SK-N-SH (cell line): ENCODE measurements around the gene LGR5. TPM values are rescaled to one million over a fixed set of nuclear protein-coding genes. Genes with fewer than 3 reads are reported as not detected.
A peak's percentile ranks its signal among the peaks of the same experiment; 100 is the strongest.

Experiments
- CTCF ChIA-PET: fragments of 300-600, 350-600 bp; formaldehyde crosslinking; extraction: SDS; loops from one replicate; lab custom pipeline; 2021; lab: Yijun Ruan, JAX
- POLR2A ChIA-PET: fragments of 350-600 bp; sonication (Branson Sonifier 250); formaldehyde crosslinking; extraction: SDS; loops from one replicate; lab custom pipeline; 2020; ENCODE audit warnings: antibody characterized with exemption, inconsistent platforms; lab: Yijun Ruan, JAX
- DNase-seq: peaks from one replicate; pipeline ENCODE4 v3.0.0; 2012
- H2AFZ ChIP-seq: fragments of 200-600 bp; sonication (generic); 2 replicates; pipeline ENCODE4 v1.8.1; 2016; ENCODE audit warnings: antibody characterized with exemption, mild to moderate bottlenecking, low read depth
- H3F3A ChIP-seq: fragments of 200-600 bp; sonication (generic); replicated peaks from 2 replicates; pipeline ENCODE3; 2016; ENCODE audit warnings: antibody characterized with exemption, mild to moderate bottlenecking; ENCODE audit not compliant: insufficient read depth
- H3K27ac ChIP-seq, 2 experiments: fragments of 200-500 bp in 1 of 2; fragments of 200-600 bp in 1 of 2; sonication (Bioruptor generic) in 1 of 2; sonication (generic), shearing (Covaris generic) in 1 of 2; 2 replicates each; pipeline versions ENCODE4 v1.5.1 to v1.6.1; 2014 to 2016; ENCODE audit warnings: low read depth in 2 of 2, inconsistent platforms in 1 of 2, low read length in 1 of 2, mild to moderate bottlenecking in 1 of 2, mixed read lengths in 1 of 2
- H3K27me3 ChIP-seq: fragments of 200-600 bp; sonication (generic), shearing (Covaris generic); 2 replicates; pipeline ENCODE4 v1.6.1; 2016; ENCODE audit warnings: mixed run types; ENCODE audit not compliant: insufficient read depth
- H3K36me3 ChIP-seq, 2 experiments: fragments of 200-500 bp in 1 of 2; fragments of 200-600 bp in 1 of 2; sonication (Bioruptor generic) in 1 of 2; sonication (generic) in 1 of 2; replicated peaks in 1 of 2; 2 replicates each; pipeline versions ENCODE3 to v1.5.1; 2014 to 2016; ENCODE audit warnings: low read length in 1 of 2, mild to moderate bottlenecking in 1 of 2; ENCODE audit not compliant: insufficient read depth in 2 of 2, control insufficient read depth in 1 of 2
- H3K4me1 ChIP-seq, 2 experiments: fragments of 200-500 bp in 1 of 2; fragments of 200-600 bp in 1 of 2; sonication (Bioruptor generic) in 1 of 2; sonication (generic), shearing (Covaris generic) in 1 of 2; 2 replicates each; pipeline versions ENCODE4 v1.5.1 to v1.6.1; 2014 to 2016; ENCODE audit warnings: low read depth in 1 of 2, low read length in 1 of 2, mixed run types in 1 of 2; ENCODE audit not compliant: insufficient read depth in 2 of 2, control insufficient read depth in 1 of 2
- H3K4me2 ChIP-seq: fragments of 200-600 bp; sonication (generic), shearing (Covaris generic); 2 replicates; pipeline ENCODE4 v1.6.1; 2017; ENCODE audit warnings: mixed run types
- H3K4me3 ChIP-seq, 2 experiments: fragments of 200-500 bp in 1 of 2; fragments of 200-600 bp in 1 of 2; sonication (Bioruptor generic) in 1 of 2; sonication (generic), shearing (Covaris generic) in 1 of 2; 2 replicates each; pipeline versions ENCODE4 v1.5.1 to v1.8.1; 2014 to 2016; ENCODE audit warnings: low read depth in 2 of 2, inconsistent platforms in 1 of 2, low read length in 1 of 2, mild to moderate bottlenecking in 1 of 2, mixed read lengths in 1 of 2, moderate library complexity in 1 of 2
- H3K79me2 ChIP-seq: fragments of 200-600 bp; sonication (generic); 2 replicates; pipeline ENCODE4 v1.8.1; 2017; ENCODE audit warnings: mild to moderate bottlenecking; ENCODE audit not compliant: insufficient read depth
- H3K9ac ChIP-seq: fragments of 200-600 bp; sonication (generic); 2 replicates; pipeline ENCODE4 v1.6.1; 2017; ENCODE audit warnings: mixed run types
- H3K9me2 ChIP-seq: fragments of 200-600 bp; sonication (generic); 2 replicates; pipeline ENCODE4 v1.6.1; 2017; ENCODE audit warnings: mixed run types
- H3K9me3 ChIP-seq: fragments of 200-600 bp; sonication (generic); 2 replicates; pipeline ENCODE4 v1.6.1; 2017; ENCODE audit warnings: mixed run types, mild to moderate bottlenecking, moderate library complexity
- H4K20me1 ChIP-seq: fragments of 200-600 bp; sonication (generic); 2 replicates; pipeline ENCODE4 v1.6.1; 2017; ENCODE audit warnings: mild to moderate bottlenecking, mixed run types; ENCODE audit not compliant: insufficient read depth
- CTCF ChIP-seq: fragments of 200-600 bp; sonication (generic); IDR thresholded peaks from 2 replicates; pipeline ENCODE4 v1.6.1; 2017; ENCODE audit warnings: antibody characterized with exemption, mild to moderate bottlenecking, moderate library complexity
- EP300 ChIP-seq, 2 experiments: IDR thresholded peaks; 2 replicates each; pipeline versions ENCODE4 v1.4.0 to v1.6.1; 2012; ENCODE audit warnings: borderline replicate concordance in 1 of 2, low read depth in 1 of 2, low read length in 1 of 2
- EZH2phosphoT487 ChIP-seq: fragments of 200-600 bp; sonication (generic); IDR thresholded peaks from 2 replicates; pipeline ENCODE4 v1.6.1; 2017; ENCODE audit warnings: low read depth, mixed run types, mild to moderate bottlenecking, antibody characterized with exemption, moderate library complexity, borderline replicate concordance
- FOSL2 ChIP-seq: IDR thresholded peaks from 2 replicates; pipeline ENCODE4 v1.4.0; 2012; ENCODE audit warnings: low read depth, mild to moderate bottlenecking, moderate library complexity, borderline replicate concordance
- GATA2 ChIP-seq: sonication (generic); formaldehyde crosslinking; IDR thresholded peaks from 2 replicates; pipeline ENCODE4 v1.5.0; 2020; ENCODE audit warnings: mild to moderate bottlenecking, missing genetic modification reagents
- IRF3 ChIP-seq: fragments of 150-350 bp; IDR thresholded peaks from 2 replicates; pipeline ENCODE4 v1.6.1; 2016; ENCODE audit warnings: mild to moderate bottlenecking, low read depth, low read length
- JUND ChIP-seq: IDR thresholded peaks from 2 replicates; pipeline ENCODE4 v1.4.0; 2012
- MEF2A ChIP-seq: IDR thresholded peaks from 2 replicates; pipeline ENCODE4 v1.4.0; 2012; ENCODE audit warnings: low read depth, borderline replicate concordance
- NFIC ChIP-seq: IDR thresholded peaks from 2 replicates; pipeline ENCODE4 v1.4.0; 2012; ENCODE audit warnings: borderline replicate concordance
- PBX3 ChIP-seq: IDR thresholded peaks from 2 replicates; pipeline ENCODE4; 2012
- POLR2AphosphoS5 ChIP-seq: IDR thresholded peaks from 2 replicates; pipeline ENCODE4 v1.6.1; 2012; ENCODE audit warnings: low read depth, low read length
- RAD21 ChIP-seq: IDR thresholded peaks from 2 replicates; pipeline ENCODE4 v1.6.1; 2012; ENCODE audit warnings: mild to moderate bottlenecking, low read length
- RCOR1 ChIP-seq: fragments of 150-350 bp; IDR thresholded peaks from 2 replicates; pipeline ENCODE4 v1.6.1; 2017; ENCODE audit warnings: antibody characterized with exemption, low read length
- REST ChIP-seq: IDR thresholded peaks from 2 replicates; pipeline ENCODE4 v1.6.1; 2012; ENCODE audit warnings: mild to moderate bottlenecking, low read depth, low read length, moderate library complexity
- RFX5 ChIP-seq: IDR thresholded peaks from 2 replicates; pipeline ENCODE4 v1.6.1; 2012; ENCODE audit warnings: mild to moderate bottlenecking, improper control_type of control experiment, low read length
- RXRA ChIP-seq: IDR thresholded peaks from 2 replicates; pipeline ENCODE4 v1.4.0; 2012; ENCODE audit warnings: low read depth, mild to moderate bottlenecking, borderline replicate concordance
- SIN3A ChIP-seq: IDR thresholded peaks from 2 replicates; pipeline ENCODE4 v1.6.1; 2012; ENCODE audit warnings: low read depth, mild to moderate bottlenecking, low read length, moderate library complexity, borderline replicate concordance
- SMC3 ChIP-seq: IDR thresholded peaks from 2 replicates; pipeline ENCODE4 v1.6.1; 2012; ENCODE audit warnings: low read depth, low read length, improper control_type of control experiment
- TCF12 ChIP-seq: IDR thresholded peaks from 2 replicates; pipeline ENCODE4 v1.4.0; 2012
- USF1 ChIP-seq: IDR thresholded peaks from 2 replicates; pipeline ENCODE4 v1.4.0; 2012; ENCODE audit warnings: low read depth, borderline replicate concordance
- WGBS: methylation state at CpG from one replicate; pipeline ENCODE4 v1.1.6; 2017; ENCODE audit warnings: low lambda C conversion rate; 5-methylcytosine and 5-hydroxymethylcytosine counted together
- polyA plus RNA-seq, 3 experiments: library from polyadenylated mRNA; depleted of rRNA; stranded (reverse); fragments of >200 nt; gene quantifications; 2 replicates each; pipeline ENCODE4 v1.2.3, GENCODE V29; 2012

The LGR5 gene
- polyA plus RNA-seq, 1 of the 3 experiments (the other 2 are of a cell fraction) = 1.4 TPM

- Histone ChIP-seq H3K4me1 (peaks cover 0 to 30% of the 10 kb centered on the region in 2 experiments; a peak in 2 of 4 replicates), H3K4me3 (no peak overlapping the region), H3K79me2 (no peaks in the 10 kb centered on the region), H3F3A (no peaks in the 10 kb centered on the region), H4K20me1 (no peaks in the 10 kb centered on the region), H3K36me3 (no peaks in the 10 kb centered on the region), H3K4me2 (no peak overlapping the region), H3K9me2 (no peaks in the 10 kb centered on the region), H3K9ac (no peak overlapping the region), H3K9me3 (no peaks in the 10 kb centered on the region), H3K27ac (peak overlapping the region; percentile 46 to 85; a peak in 3 of 4 replicates), H2AFZ (no peak overlapping the region), H3K27me3 (no peaks in the 10 kb centered on the region)
- POLR2A ChIA-PET = no interaction called here
- DNase-seq = no peak
- WGBS = 11% methylated on average over 1 of the region's 1 CpG
- TF ChIP-seq IRF3 = no peak
- TF ChIP-seq RFX5 = no peak
- TF ChIP-seq NFIC = no peak
- TF ChIP-seq USF1 = no peak
- CTCF ChIA-PET = interaction anchor here (0.9 to 1.6 kb wide), 3 partner anchors 14 to 151 kb away, joined by 3 to 7 read pairs (median 6); no protein-coding TSS in a partner anchor
Observed at GRCh38 chr12:71565535-71565934, 125.9 kb downstream of the LGR5 start.

- H3F3A ChIP-seq = no peaks in the 10 kb centered on the region
- TF ChIP-seq JUND = 0 out of 2 replicates have a peak, but pooled peaks have one; percentile 9
- 0 out of 2 replicates have a peak, but pooled peaks have one; percentile 39 for TF ChIP-seq RCOR1
- TF ChIP-seq RXRA = no peak
- TF ChIP-seq GATA2 (CRISPR knock-in tag) = peak; percentile 83
- no peak for TF ChIP-seq RFX5
- TF ChIP-seq RAD21 = no peak
- no peak for TF ChIP-seq MEF2A
- TF ChIP-seq CTCF = no peak
- TF ChIP-seq SIN3A = no peak
- peak; percentile 45; the same call in 1 of the 2 replicates for TF ChIP-seq PBX3
- no peak for TF ChIP-seq FOSL2
- peak in 1 of 2 experiments; percentile 84; a peak in 2 of 4 replicates for TF ChIP-seq EP300 (IDR thresholded peaks at IDR 0.05; ENCODE audit: borderline replicate concordance in 1 of 2, low read depth in 1 of 2, low read length in 1 of 2)
- TF ChIP-seq REST = no peak
- TF ChIP-seq POLR2AphosphoS5 = no peak
- no peak for TF ChIP-seq EZH2phosphoT487
- TF ChIP-seq TCF12 = peak; percentile 44; the same call in 1 of the 2 replicates
- no peak for TF ChIP-seq SMC3
- TF ChIP-seq, all 33 proteins: peak for 6
- peaks cover 0 to 28% of the 10 kb centered on the region in 2 experiments; a peak in 2 of 4 replicates for H3K4me1 ChIP-seq
- H3K79me2 ChIP-seq = no peaks in the 10 kb centered on the region
- ChIA-PET POLR2A (no interaction called here), CTCF (interaction anchor here (1.0 kb wide), 1 partner anchor 151 kb away, joined by 3 read pairs; no protein-coding TSS in a partner anchor)
- H3K9me2 ChIP-seq = no peaks in the 10 kb centered on the region
- H3K4me2 ChIP-seq = no peak overlapping the region
- no peak for DNase-seq
- peak overlapping the region; percentile 46 to 85; a peak in 3 of 4 replicates for H3K27ac ChIP-seq
- no peak overlapping the region for H3K9ac ChIP-seq
- no peaks in the 10 kb centered on the region for H4K20me1 ChIP-seq
- no peak overlapping the region for H2AFZ ChIP-seq
- 39% methylated on average over 2 of the region's 2 CpGs for WGBS
- no peaks in the 10 kb centered on the region for H3K36me3 ChIP-seq
- H3K27me3 ChIP-seq = no peaks in the 10 kb centered on the region
- no peaks in the 10 kb centered on the region for H3K9me3 ChIP-seq
- no peak overlapping the region for H3K4me3 ChIP-seq
Observed at GRCh38 chr12:71566655-71567054, 127.1 kb downstream of the LGR5 start.
